ENCODE measurements around the gene NPAS4. TPM values are rescaled to one million over a fixed set of nuclear protein-coding genes. Genes with fewer than 3 reads are reported as not detected.

NPAS4 gene
- total RNA-seq, 1 experiment from 2014 or later = not detected

GRCh38 chr11:66391322-66391721 lies 29.5 kb upstream of the NPAS4 start:
- CTCF ChIA-PET = interaction anchor here (1.4 to 2.9 kb wide), 3 partner anchors 13 to 47 kb away, joined by 4 to 18 read pairs (median 4); partner anchors contain the start of gene BRMS1
- Mint-ChIP-seq H3K4me1 (ENCODE audit: insufficient read depth, unreplicated experiment) (peaks cover 2% of the 10 kb centered on the region), H3K27me3 (ENCODE audit: insufficient read depth, unreplicated experiment) (peaks cover 24% of the 10 kb centered on the region), H3K9me3 (ENCODE audit: unreplicated experiment) (no peaks in the 10 kb centered on the region), H3K4me3 (ENCODE audit: unreplicated experiment) (no peak overlapping the region), H3K36me3 (ENCODE audit: insufficient read depth, unreplicated experiment) (no peaks in the 10 kb centered on the region), H3K27ac (ENCODE audit: low read depth, unreplicated experiment) (no peak overlapping the region)
- TF ChIP-seq, protein P1, sequence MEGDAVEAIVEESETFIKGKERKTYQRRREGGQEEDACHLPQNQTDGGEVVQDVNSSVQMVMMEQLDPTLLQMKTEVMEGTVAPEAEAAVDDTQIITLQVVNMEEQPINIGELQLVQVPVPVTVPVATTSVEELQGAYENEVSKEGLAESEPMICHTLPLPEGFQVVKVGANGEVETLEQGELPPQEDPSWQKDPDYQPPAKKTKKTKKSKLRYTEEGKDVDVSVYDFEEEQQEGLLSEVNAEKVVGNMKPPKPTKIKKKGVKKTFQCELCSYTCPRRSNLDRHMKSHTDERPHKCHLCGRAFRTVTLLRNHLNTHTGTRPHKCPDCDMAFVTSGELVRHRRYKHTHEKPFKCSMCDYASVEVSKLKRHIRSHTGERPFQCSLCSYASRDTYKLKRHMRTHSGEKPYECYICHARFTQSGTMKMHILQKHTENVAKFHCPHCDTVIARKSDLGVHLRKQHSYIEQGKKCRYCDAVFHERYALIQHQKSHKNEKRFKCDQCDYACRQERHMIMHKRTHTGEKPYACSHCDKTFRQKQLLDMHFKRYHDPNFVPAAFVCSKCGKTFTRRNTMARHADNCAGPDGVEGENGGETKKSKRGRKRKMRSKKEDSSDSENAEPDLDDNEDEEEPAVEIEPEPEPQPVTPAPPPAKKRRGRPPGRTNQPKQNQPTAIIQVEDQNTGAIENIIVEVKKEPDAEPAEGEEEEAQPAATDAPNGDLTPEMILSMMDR (IDR thresholded peaks at IDR 0.05; ENCODE audit: unreplicated experiment) = no peak
- DNase-seq (ENCODE audit: unreplicated experiment) = no peak
- intact Hi-C loops (cut with micrococcal nuclease) = no loop called here
- POLR2A ChIA-PET = interaction anchor here (0.6 kb wide), 1 partner anchor 167 kb away, joined by 3 read pairs; no protein-coding TSS in a partner anchor
- no TSS peak for BruUV-seq (replicated peaks)

DNA sequence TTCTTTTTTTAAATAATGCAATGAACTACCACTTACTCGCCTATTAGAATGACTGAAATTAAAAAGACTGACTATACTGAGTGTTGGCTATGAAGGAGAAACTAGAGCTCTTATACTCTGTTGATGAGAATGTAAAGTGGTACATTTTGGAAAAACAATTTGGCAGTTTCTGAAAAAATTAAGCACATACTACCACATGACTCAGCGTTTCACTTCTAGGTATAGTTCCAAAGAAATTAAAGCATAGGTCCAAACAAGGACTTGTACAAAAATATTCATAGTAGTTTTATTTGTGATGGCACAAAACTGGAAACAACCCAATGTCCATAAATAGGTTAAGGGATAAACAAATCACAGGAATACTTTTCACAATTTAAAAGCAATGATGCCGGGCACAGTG lies 26.9 kb upstream of the NPAS4 start:
- no peak overlapping the region for H3K27ac Mint-ChIP-seq (ENCODE audit: low read depth, unreplicated experiment)
- DNase-seq (ENCODE audit: unreplicated experiment) = no peak
- POLR2A ChIA-PET = no interaction called here
- no peaks in the 10 kb centered on the region for H3K4me1 Mint-ChIP-seq (ENCODE audit: insufficient read depth, unreplicated experiment)
- TF ChIP-seq, protein P1 (IDR thresholded peaks at IDR 0.05; ENCODE audit: unreplicated experiment) = no peak
- CTCF ChIA-PET = interaction anchor here (1.1 kb wide), 1 partner anchor 14 kb away, joined by 3 read pairs; no protein-coding TSS in a partner anchor
- no peaks in the 10 kb centered on the region for H3K36me3 Mint-ChIP-seq (ENCODE audit: insufficient read depth, unreplicated experiment)
- intact Hi-C loops (cut with micrococcal nuclease) = no loop called here
- no peaks in the 10 kb centered on the region for H3K9me3 Mint-ChIP-seq (ENCODE audit: unreplicated experiment)
- peaks cover 24% of the 10 kb centered on the region for H3K27me3 Mint-ChIP-seq (ENCODE audit: insufficient read depth, unreplicated experiment)
- H3K4me3 Mint-ChIP-seq (ENCODE audit: unreplicated experiment) = no peak overlapping the region
- no TSS peak for BruUV-seq (replicated peaks)

- intact Hi-C loops (cut with micrococcal nuclease) = loop anchor here (1.0 kb wide), 4 partner anchors 23 to 427 kb away; no protein-coding TSS in a partner anchor
- no peak for DNase-seq (ENCODE audit: unreplicated experiment)
- POLR2A ChIA-PET = interaction anchor here (0.6 to 1.7 kb wide), 2 partner anchors 125 to 270 kb away, joined by 3 to 8 read pairs; partner anchors contain the start of gene RBM4B
- Mint-ChIP-seq H3K4me3 (ENCODE audit: unreplicated experiment) (no peak overlapping the region), H3K36me3 (ENCODE audit: insufficient read depth, unreplicated experiment) (no peaks in the 10 kb centered on the region), H3K27ac (ENCODE audit: low read depth, unreplicated experiment) (no peak overlapping the region), H3K4me1 (ENCODE audit: insufficient read depth, unreplicated experiment) (no peaks in the 10 kb centered on the region), H3K9me3 (ENCODE audit: unreplicated experiment) (no peaks in the 10 kb centered on the region), H3K27me3 (ENCODE audit: insufficient read depth, unreplicated experiment) (peaks cover 65% of the 10 kb centered on the region)
- TF ChIP-seq, protein P1 (IDR thresholded peaks at IDR 0.05; ENCODE audit: unreplicated experiment) = no peak
- CTCF ChIA-PET = interaction anchor here (0.6 to 4.9 kb wide), 26 partner anchors 8 to 271 kb away, joined by 3 to 51 read pairs (median 4); partner anchors contain the start of genes MRPL11, NPAS4 and RBM4B
- BruUV-seq (replicated peaks) = no TSS peak
Measured at GRCh38 chr11:66407651-66408050, 13.2 kb upstream of the NPAS4 start.

- POLR2A ChIA-PET = interaction anchor here (1.6 to 2.0 kb wide), 2 partner anchors 71 to 270 kb away, joined by 4 read pairs; partner anchors contain the start of genes DPP3 and RBM4B
Measured at GRCh38 chr11:66408488-66409214, 12.2 kb upstream of the NPAS4 start.

More at GRCh38 chr11:66408488-66409214, 12.2 kb upstream of the NPAS4 start:
- no peak overlapping the region for H3K27ac Mint-ChIP-seq (ENCODE audit: low read depth, unreplicated experiment)
- no peaks in the 10 kb centered on the region for H3K4me1 Mint-ChIP-seq (ENCODE audit: insufficient read depth, unreplicated experiment)
- TF ChIP-seq, protein P1 (IDR thresholded peaks at IDR 0.05; ENCODE audit: unreplicated experiment) = peak; percentile 100
- peaks cover 64% of the 10 kb centered on the region for H3K27me3 Mint-ChIP-seq (ENCODE audit: insufficient read depth, unreplicated experiment)
- BruUV-seq (replicated peaks) = no TSS peak
- peak overlapping the region; percentile 56 for H3K4me3 Mint-ChIP-seq (ENCODE audit: unreplicated experiment)
- DNase-seq (ENCODE audit: unreplicated experiment) = peak; percentile 83
- H3K9me3 Mint-ChIP-seq (ENCODE audit: unreplicated experiment) = no peaks in the 10 kb centered on the region
- CTCF ChIA-PET = interaction anchor here (0.6 to 4.9 kb wide), 31 partner anchors 9 to 1946 kb away, joined by 3 to 51 read pairs (median 5); partner anchors contain the start of genes MRPL11, NPAS4 and RBM4B
- H3K36me3 Mint-ChIP-seq (ENCODE audit: insufficient read depth, unreplicated experiment) = no peaks in the 10 kb centered on the region
- intact Hi-C loops (cut with micrococcal nuclease) = loop anchor here (1.0 kb wide), 4 partner anchors 22 to 426 kb away; no protein-coding TSS in a partner anchor

Measured in MCF 10A (cell line).